AG04449 (cell line): ENCODE results near the gene TRAPPC10.

ENCODE experiments used
- CTCF ChIA-PET: fragments of 350-600 bp; formaldehyde crosslinking; extraction: SDS; loops from one replicate; lab custom pipeline; 2021; ENCODE audit warnings: antibody characterized with exemption; lab: Yijun Ruan, JAX
- POLR2A ChIA-PET: fragments of 400-600, 350-600 bp; formaldehyde crosslinking; extraction: SDS; loops from one replicate; lab custom pipeline; 2020; ENCODE audit warnings: antibody characterized with exemption, inconsistent platforms; lab: Yijun Ruan, JAX
- DNase-seq: peaks from one replicate; pipeline ENCODE4 v3.0.0-alpha.2; 2010; ENCODE audit warnings: low read depth, low spot score
- H3K4me3 ChIP-seq: 2 replicates; pipeline ENCODE4 v1.5.1; 2011; ENCODE audit warnings: low read depth, mild to moderate bottlenecking, control low read depth, low read length
- CTCF ChIP-seq: IDR thresholded peaks from one replicate; pipeline ENCODE4 v1.5.1; 2011; ENCODE audit warnings: mild to moderate bottlenecking, moderate library complexity, low read length, control low read depth, inconsistent platforms; ENCODE audit not compliant: insufficient read depth; ENCODE audit errors: missing control alignments

Gene TRAPPC10

GRCh38 chr21:44043613-44044012, 31.5 kb downstream of the TRAPPC10 start:
- no peak for DNase-seq
- no peak for TF ChIP-seq CTCF
- POLR2A ChIA-PET = no interaction called here
- no peak overlapping the region for H3K4me3 ChIP-seq
- CTCF ChIA-PET = no interaction called here

GRCh38 chr21:44046734-44047133, 34.6 kb downstream of the TRAPPC10 start:
- CTCF ChIA-PET = no interaction called here
- DNase-seq = no peak
- H3K4me3 ChIP-seq = no peak overlapping the region
- POLR2A ChIA-PET = no interaction called here
- no peak for TF ChIP-seq CTCF

- H3K4me3 ChIP-seq = no peak overlapping the region
- no peak for DNase-seq
- POLR2A ChIA-PET = no interaction called here
- CTCF ChIA-PET = interaction anchor here (1.5 kb wide), 1 partner anchor 10 kb away, joined by 3 read pairs; no protein-coding TSS in a partner anchor
- no peak for TF ChIP-seq CTCF
Observed at GRCh38 chr21:44047996-44048560, 36.0 kb downstream of the TRAPPC10 start.

GRCh38 chr21:44049182-44049581, 37.1 kb downstream of the TRAPPC10 start:
- TF ChIP-seq CTCF = no peak
- CTCF ChIA-PET = interaction anchor here (1.5 kb wide), 1 partner anchor 11 kb away, joined by 3 read pairs; no protein-coding TSS in a partner anchor
- POLR2A ChIA-PET = no interaction called here
- DNase-seq = no peak
- H3K4me3 ChIP-seq = no peak overlapping the region

- DNase-seq = no peak
- ChIA-PET CTCF (interaction anchor here (1.5 kb wide), 1 partner anchor 12 kb away, joined by 3 read pairs; no protein-coding TSS in a partner anchor), POLR2A (no interaction called here)
- no peak for TF ChIP-seq CTCF
- no peak overlapping the region for H3K4me3 ChIP-seq
Observed at GRCh38 chr21:44049606-44050005, 37.5 kb downstream of the TRAPPC10 start.

- no peak overlapping the region for H3K4me3 ChIP-seq
- ChIA-PET POLR2A (no interaction called here), CTCF (no interaction called here)
- no peak for DNase-seq
- TF ChIP-seq CTCF = no peak
Observed at GRCh38 chr21:44050276-44050675, 38.2 kb downstream of the TRAPPC10 start.
